ENCODE measurements around the gene LTB4R2.

Gene LTB4R2

GRCh38 chr14:24298892-24299254, 11.1 kb upstream of the LTB4R2 start:
- peak overlapping the region; percentile 93 for H3K4me3 ChIP-seq (ENCODE audit: low read depth, low read length)

- H3K4me3 ChIP-seq (ENCODE audit: low read depth, low read length) = peak within 1 kb of the TSS; percentile 93
Observed at GRCh38 chr14:24299255-24300191, 10.4 kb upstream of the LTB4R2 start, which contains the start of the genes DHRS1 and NOP9. Gene DHRS1, minus strand, starts transcription at chr14:24299780. Its CDS starts 674 bp downstream, at chr14:24299106. Gene NOP9, plus strand, starts transcription at chr14:24299850. Its CDS starts 105 bp downstream, at chr14:24299955.

- H3K4me3 ChIP-seq (ENCODE audit: low read depth, low read length) = peak overlapping the region; percentile 93
Observed at GRCh38 chr14:24300326-24300980, 9.5 kb upstream of the LTB4R2 start.

- no peak overlapping the region for H3K4me3 ChIP-seq (ENCODE audit: low read depth, low read length)
Observed at GRCh38 chr14:24304019-24304387, 5.9 kb upstream of the LTB4R2 start.

GRCh38 chr14:24307156-24307574, 2.8 kb upstream of the LTB4R2 start:
- no peak overlapping the region for H3K4me3 ChIP-seq (ENCODE audit: low read depth, low read length)

- no peak within 1 kb of the TSS for H3K4me3 ChIP-seq (ENCODE audit: low read depth, low read length)
Observed at GRCh38 chr14:24307575-24308341, 2.2 kb upstream of the LTB4R2 start, which contains the start of gene CIDEB. Gene CIDEB, minus strand, starts transcription at chr14:24307977. Its CDS starts 119 bp downstream, at chr14:24307858.

GRCh38 chr14:24308342-24309124, 1.4 kb upstream of the LTB4R2 start:
- H3K4me3 ChIP-seq (ENCODE audit: low read depth, low read length) = no peak overlapping the region

GRCh38 chr14:24310265-24310645, 315 bp downstream of the LTB4R2 start:
- H3K4me3 ChIP-seq (ENCODE audit: low read depth, low read length) = no peak overlapping the region

GRCh38 chr14:24310646-24311604, 985 bp downstream of the LTB4R2 start, which contains the start of gene LTB4R:
Gene LTB4R, plus strand, starts transcription at chr14:24311502. Its CDS starts 4,150 bp downstream, at chr14:24315652.
- no peak within 1 kb of the TSS for H3K4me3 ChIP-seq (ENCODE audit: low read depth, low read length)

GRCh38 chr14:24311837-24312615, 2.1 kb downstream of the LTB4R2 start:
- H3K4me3 ChIP-seq (ENCODE audit: low read depth, low read length) = no peak overlapping the region

GRCh38 chr14:24312736-24313507, 3.0 kb downstream of the LTB4R2 start:
- no peak overlapping the region for H3K4me3 ChIP-seq (ENCODE audit: low read depth, low read length)

- H3K4me3 ChIP-seq (ENCODE audit: low read depth, low read length) = no peak overlapping the region
Observed at GRCh38 chr14:24313913-24314312, 4.0 kb downstream of the LTB4R2 start.

GRCh38 chr14:24314377-24315193, 4.6 kb downstream of the LTB4R2 start:
- H3K4me3 ChIP-seq (ENCODE audit: low read depth, low read length) = no peak overlapping the region

GRCh38 chr14:24315243-24315806, 5.4 kb downstream of the LTB4R2 start:
- no peak overlapping the region for H3K4me3 ChIP-seq (ENCODE audit: low read depth, low read length)

- no peak overlapping the region for H3K4me3 ChIP-seq (ENCODE audit: low read depth, low read length)
Observed at GRCh38 chr14:24315807-24316596, 6.1 kb downstream of the LTB4R2 start.

GRCh38 chr14:24316597-24316950, 6.6 kb downstream of the LTB4R2 start:
- no peak overlapping the region for H3K4me3 ChIP-seq (ENCODE audit: low read depth, low read length)
